Measurements from ENCODE around the gene ARMC12. TPM values are rescaled to one million over a fixed set of nuclear protein-coding genes. Genes with fewer than 3 reads are reported as not detected.

Gene ARMC12
- total and polyA plus RNA-seq, 2 of the 13 experiments (the other 11 are each of a cell fraction or from before 2014, with no cell fraction given), result 1.3 TPM; not detected in 1

- TF ChIP-seq, protein P1, sequence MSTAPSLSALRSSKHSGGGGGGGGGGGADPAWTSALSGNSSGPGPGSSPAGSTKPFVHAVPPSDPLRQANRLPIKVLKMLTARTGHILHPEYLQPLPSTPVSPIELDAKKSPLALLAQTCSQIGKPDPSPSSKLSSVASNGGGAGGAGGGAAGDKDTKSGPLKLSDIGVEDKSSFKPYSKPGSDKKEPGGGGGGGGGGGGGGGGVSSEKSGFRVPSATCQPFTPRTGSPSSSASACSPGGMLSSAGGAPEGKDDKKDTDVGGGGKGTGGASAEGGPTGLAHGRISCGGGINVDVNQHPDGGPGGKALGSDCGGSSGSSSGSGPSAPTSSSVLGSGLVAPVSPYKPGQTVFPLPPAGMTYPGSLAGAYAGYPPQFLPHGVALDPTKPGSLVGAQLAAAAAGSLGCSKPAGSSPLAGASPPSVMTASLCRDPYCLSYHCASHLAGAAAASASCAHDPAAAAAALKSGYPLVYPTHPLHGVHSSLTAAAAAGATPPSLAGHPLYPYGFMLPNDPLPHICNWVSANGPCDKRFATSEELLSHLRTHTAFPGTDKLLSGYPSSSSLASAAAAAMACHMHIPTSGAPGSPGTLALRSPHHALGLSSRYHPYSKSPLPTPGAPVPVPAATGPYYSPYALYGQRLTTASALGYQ (CRISPR knock-in tag; IDR thresholded peaks at IDR 0.05), result no peak
- TF ChIP-seq ZNF747 (CRISPR knock-in tag; IDR thresholded peaks at IDR 0.05; ENCODE audit: borderline replicate concordance), result no peak
- 0 out of 2 replicates have a peak, but pooled peaks have one; percentile 74 for TF ChIP-seq RBFOX2 (IDR thresholded peaks at IDR 0.05; ENCODE audit: low read depth, low read length)
- TF ChIP-seq ZNF335 (CRISPR knock-in tag; IDR thresholded peaks at IDR 0.05), result no peak
- no peak for TF ChIP-seq PRPF4 (IDR thresholded peaks at IDR 0.05; ENCODE audit: low read depth, low read length, poor library complexity, severe bottlenecking)
- TF ChIP-seq, protein P2, sequence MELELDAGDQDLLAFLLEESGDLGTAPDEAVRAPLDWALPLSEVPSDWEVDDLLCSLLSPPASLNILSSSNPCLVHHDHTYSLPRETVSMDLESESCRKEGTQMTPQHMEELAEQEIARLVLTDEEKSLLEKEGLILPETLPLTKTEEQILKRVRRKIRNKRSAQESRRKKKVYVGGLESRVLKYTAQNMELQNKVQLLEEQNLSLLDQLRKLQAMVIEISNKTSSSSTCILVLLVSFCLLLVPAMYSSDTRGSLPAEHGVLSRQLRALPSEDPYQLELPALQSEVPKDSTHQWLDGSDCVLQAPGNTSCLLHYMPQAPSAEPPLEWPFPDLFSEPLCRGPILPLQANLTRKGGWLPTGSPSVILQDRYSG (CRISPR knock-in tag; IDR thresholded peaks at IDR 0.05), result no peak
- no peak; the same call in 1 of the 2 replicates for TF ChIP-seq PRDM10 (CRISPR knock-in tag; IDR thresholded peaks at IDR 0.05; ENCODE audit: low read depth)
- TF ChIP-seq JDP2 (CRISPR knock-in tag; IDR thresholded peaks at IDR 0.05; ENCODE audit: borderline replicate concordance), result no peak
- TF ChIP-seq ZNF224 (CRISPR knock-in tag; IDR thresholded peaks at IDR 0.05), result peak; percentile 92; the same call in 1 of the 2 replicates
- TF ChIP-seq CHCHD3 (CRISPR knock-in tag; IDR thresholded peaks at IDR 0.05), result no peak
- no peak for TF ChIP-seq PLSCR1 (CRISPR knock-in tag; IDR thresholded peaks at IDR 0.05; ENCODE audit: borderline replicate concordance)
- no peak for TF ChIP-seq ZNF530 (CRISPR knock-in tag; IDR thresholded peaks at IDR 0.05; ENCODE audit: low read depth)
- TF ChIP-seq TIGD3 (CRISPR knock-in tag; IDR thresholded peaks at IDR 0.05; ENCODE audit: borderline replicate concordance), result no peak
- peak; percentile 11; the same call in 1 of the 2 replicates for TF ChIP-seq SNAPC2 (CRISPR knock-in tag; IDR thresholded peaks at IDR 0.05)
- no peak for TF ChIP-seq NFE2L2 (IDR thresholded peaks at IDR 0.05; ENCODE audit: low read length)
- TF ChIP-seq ZNF225 (CRISPR knock-in tag; IDR thresholded peaks at IDR 0.05), result no peak
- no peak; the same call in 1 of the 2 replicates for TF ChIP-seq NR2F2 (IDR thresholded peaks at IDR 0.05; ENCODE audit: borderline replicate concordance, low read depth)
- TF ChIP-seq ATM (IDR thresholded peaks at IDR 0.05; ENCODE audit: borderline replicate concordance), result no peak
- TF ChIP-seq NR2F1 (CRISPR knock-in tag; IDR thresholded peaks at IDR 0.05), result peak in 1 of 2 experiments; percentile 64; a peak in 3 of 4 replicates
- TF ChIP-seq MEF2D (CRISPR knock-in tag; IDR thresholded peaks at IDR 0.05), result no peak
- no peak for TF ChIP-seq ZNF567 (CRISPR knock-in tag; IDR thresholded peaks at IDR 0.05; ENCODE audit: borderline replicate concordance)
- 0 out of 2 replicates have a peak, but pooled peaks have one; percentile 3 for TF ChIP-seq ZSCAN25 (CRISPR knock-in tag; IDR thresholded peaks at IDR 0.05)
Measured at GRCh38 chr6:35731414-35731735, 5.5 kb upstream of the ARMC12 start (continued).

All from HepG2 (cell line).